Stimulated activated CD4-positive, alpha-beta T cell treated with anti-CD3 and anti-CD28 coated beads, Interleukin-1b, Interleukin-23, amount 100 ng/mL, for 48 hours (primary cell): ENCODE measurements around the gene CACFD1.

Experiments
- DNase-seq: peaks from one replicate; pipeline ENCODE4 v3.0.0-alpha.2; 2020

Gene CACFD1

GRCh38 chr9:133459476-133460404 is at the start of gene CACFD1:
TSS of gene CACFD1 (plus strand) at chr9:133459978. CDS start at chr9:133460067, 89 bp downstream.
- DNase-seq: peak; percentile 91

GRCh38 chr9:133415170-133415569 is 44.6 kb upstream of the CACFD1 start:
- no peak for DNase-seq

- peak; percentile 92 for DNase-seq
These were observed 42.0 kb upstream of the CACFD1 start, which contains the start of gene REXO4 for GRCh38 chr9:133417541-133418461. TSS of gene REXO4 (minus strand) at chr9:133418010. CDS start at chr9:133417844, 166 bp downstream.

GRCh38 chr9:133419005-133419404 is 40.8 kb upstream of the CACFD1 start:
- DNase-seq: no peak

- no peak for DNase-seq
These were observed 39.4 kb upstream of the CACFD1 start for GRCh38 chr9:133420392-133420827.

- peak; percentile 63 for DNase-seq
These were observed 37.9 kb upstream of the CACFD1 start, which contains the start of gene ADAMTS13 for GRCh38 chr9:133421615-133422542. TSS of gene ADAMTS13 (plus strand) at chr9:133422367. CDS start at chr9:133422444, 77 bp downstream.

GRCh38 chr9:133423216-133423615 is 36.6 kb upstream of the CACFD1 start:
- no peak for DNase-seq

GRCh38 chr9:133424187-133424586 is 35.6 kb upstream of the CACFD1 start:
- no peak for DNase-seq

GRCh38 chr9:133425049-133425632 is 34.6 kb upstream of the CACFD1 start:
- DNase-seq: no peak

GRCh38 chr9:133426011-133426410 is 33.8 kb upstream of the CACFD1 start:
- DNase-seq: no peak

GRCh38 chr9:133427658-133428348 is 32.0 kb upstream of the CACFD1 start:
- no peak for DNase-seq

GRCh38 chr9:133428617-133429101 is 31.1 kb upstream of the CACFD1 start:
- DNase-seq: no peak

GRCh38 chr9:133429214-133429613 is 30.6 kb upstream of the CACFD1 start:
- no peak for DNase-seq

- DNase-seq: no peak
These were observed 30.1 kb upstream of the CACFD1 start for GRCh38 chr9:133429641-133430161.

GRCh38 chr9:133430244-133430643 is 29.5 kb upstream of the CACFD1 start:
- no peak for DNase-seq

- DNase-seq: no peak
These were observed 26.4 kb upstream of the CACFD1 start for GRCh38 chr9:133433351-133433843.

- no peak for DNase-seq
These were observed 23.1 kb upstream of the CACFD1 start for GRCh38 chr9:133436681-133437080.

GRCh38 chr9:133437753-133438531 is 21.8 kb upstream of the CACFD1 start:
- no peak for DNase-seq

GRCh38 chr9:133439337-133439736 is 20.4 kb upstream of the CACFD1 start:
- peak; percentile 24 for DNase-seq
